COLO668 (cell line): ENCODE data around the gene IL11RA.

Source experiments
- DNase-seq: peaks from one replicate; lab custom pipeline; 2025; ENCODE audit not compliant: unreplicated experiment; lab: John Stamatoyannopoulos, UW

The IL11RA gene

DNA sequence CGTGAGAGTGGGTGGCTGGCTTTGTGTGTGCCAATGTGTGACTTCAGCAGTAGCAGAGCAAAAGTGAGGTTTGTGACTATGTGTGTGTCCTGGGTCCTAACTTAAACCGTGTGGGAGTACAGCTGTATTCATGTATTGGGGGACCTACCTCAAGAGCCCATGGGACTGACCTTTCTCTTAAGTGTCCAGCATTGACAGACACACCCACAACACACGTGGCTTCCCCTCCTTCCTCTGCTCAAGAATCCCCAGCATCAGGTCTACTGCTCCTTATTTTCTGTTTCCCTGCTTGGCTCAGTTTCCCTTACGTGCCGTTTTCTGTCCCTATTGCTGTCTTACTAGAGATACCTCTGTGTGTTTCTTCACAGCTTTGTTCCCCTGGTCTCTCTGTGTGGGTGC lies 616 bp downstream of the IL11RA start:
- no peak for DNase-seq

DNA sequence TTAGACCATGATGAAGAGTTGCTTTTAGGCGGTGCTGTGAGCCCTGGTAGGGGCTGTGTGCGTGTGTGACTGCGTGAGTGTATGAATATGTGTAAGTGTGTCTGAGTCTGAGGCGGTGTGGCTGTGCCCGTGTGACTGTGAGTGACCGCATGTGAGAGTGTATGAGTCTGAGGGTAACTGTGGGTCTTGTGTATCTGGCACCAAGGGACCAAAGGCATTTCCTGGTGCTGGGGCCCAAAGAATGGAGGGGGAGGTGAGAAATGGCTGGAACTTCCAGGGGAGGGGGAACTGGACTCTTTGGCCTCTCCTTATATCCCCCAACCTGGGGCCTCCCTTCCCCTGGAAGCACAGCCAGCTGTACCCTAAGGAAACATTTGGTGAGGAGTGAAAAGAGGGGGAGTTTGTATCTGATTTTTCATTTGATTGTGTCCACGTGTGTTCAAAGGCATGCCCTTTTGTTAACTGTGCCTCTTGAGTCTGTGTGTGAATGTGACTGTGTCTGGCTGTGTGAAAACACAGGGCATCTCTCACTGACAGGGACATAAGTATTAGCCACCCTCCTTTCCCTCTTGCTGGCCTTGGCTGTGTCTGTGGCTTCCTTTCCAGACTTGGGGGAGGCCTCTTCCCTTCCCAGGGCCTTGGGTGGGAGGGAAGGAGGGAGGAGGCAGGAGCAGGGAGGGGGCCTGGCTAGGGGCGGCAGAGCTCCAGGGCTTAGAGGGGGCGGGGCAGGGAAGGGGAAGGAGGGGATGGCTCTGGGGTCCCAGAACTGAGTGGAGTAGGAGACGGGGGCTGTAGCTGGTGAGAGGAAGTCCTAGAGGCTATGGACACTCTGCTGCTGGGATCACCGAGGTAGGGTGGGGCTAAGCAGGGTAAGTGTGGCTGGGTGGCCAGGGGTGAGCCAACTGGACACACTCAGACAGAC lies 1.4 kb downstream of the IL11RA start:
- no peak for DNase-seq

DNA sequence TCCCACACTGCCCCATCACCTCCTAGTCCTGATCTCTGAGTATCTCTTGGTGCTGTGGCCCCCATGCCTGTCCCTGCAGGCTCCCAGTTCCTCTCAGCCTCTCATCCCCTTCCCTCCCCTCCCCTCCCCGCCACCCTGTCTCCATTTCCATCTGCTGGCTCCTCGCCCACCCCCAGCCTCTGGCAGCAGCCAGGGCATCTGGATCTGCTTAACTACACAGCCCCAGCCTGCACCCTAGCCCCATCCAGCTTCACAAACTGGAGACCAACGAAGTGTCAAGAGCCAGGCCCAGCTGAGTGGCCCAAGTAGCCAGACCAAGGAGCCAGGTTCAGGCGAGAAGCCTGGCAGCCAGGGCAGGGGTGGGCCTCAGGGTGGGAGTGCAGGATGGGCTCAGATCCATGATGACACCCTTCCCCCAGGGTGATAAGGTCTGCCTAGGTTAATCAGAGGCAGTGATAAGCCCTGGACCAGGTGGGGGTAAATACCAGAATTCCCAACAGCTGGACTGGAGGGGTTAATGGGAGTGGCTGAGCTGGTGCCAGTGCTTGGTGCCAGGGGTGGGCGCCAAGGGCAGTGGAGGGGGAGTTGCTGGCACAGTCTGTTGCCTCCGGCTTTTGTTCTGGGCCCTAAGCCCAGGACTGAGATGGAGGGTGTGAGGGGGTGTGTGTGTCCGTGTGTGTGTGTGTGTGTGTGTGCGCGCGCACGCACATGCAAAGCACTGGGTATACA lies 2.5 kb downstream of the IL11RA start:
- no peak for DNase-seq

DNA sequence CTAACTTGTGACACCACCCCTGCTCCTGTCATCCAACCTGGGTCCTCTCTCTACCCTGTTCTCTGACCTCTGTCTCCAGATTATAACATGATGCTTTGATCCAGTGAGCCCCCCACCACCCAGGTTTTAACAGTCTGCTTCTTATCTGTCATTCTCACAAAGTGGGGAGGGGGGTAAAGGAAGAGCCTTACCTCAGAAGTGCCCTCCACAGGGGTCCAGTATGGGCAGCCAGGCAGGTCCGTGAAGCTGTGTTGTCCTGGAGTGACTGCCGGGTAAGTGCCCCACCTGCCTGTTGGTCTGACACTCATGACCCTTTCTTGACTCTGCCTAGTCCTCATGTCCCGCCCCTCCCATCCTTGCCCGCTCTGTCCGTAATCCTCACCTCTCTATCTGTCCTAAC lies 3.4 kb downstream of the IL11RA start:
- no peak for DNase-seq

DNA sequence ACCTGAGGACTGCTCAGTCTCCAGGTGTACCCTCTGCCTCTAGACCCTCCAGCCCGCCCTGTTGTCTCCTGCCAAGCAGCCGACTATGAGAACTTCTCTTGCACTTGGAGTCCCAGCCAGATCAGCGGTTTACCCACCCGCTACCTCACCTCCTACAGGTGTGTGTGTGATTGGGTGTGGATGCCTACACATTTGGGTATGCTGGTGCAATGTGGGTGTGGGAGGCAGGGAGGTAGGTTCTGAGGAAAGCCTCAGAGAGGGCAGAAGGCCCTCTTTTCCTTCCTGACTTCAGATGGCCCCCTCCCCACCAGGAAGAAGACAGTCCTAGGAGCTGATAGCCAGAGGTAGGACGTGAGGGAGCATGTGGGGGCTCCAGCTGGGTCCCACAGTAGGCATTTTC lies 5.0 kb downstream of the IL11RA start:
- no peak for DNase-seq

DNA sequence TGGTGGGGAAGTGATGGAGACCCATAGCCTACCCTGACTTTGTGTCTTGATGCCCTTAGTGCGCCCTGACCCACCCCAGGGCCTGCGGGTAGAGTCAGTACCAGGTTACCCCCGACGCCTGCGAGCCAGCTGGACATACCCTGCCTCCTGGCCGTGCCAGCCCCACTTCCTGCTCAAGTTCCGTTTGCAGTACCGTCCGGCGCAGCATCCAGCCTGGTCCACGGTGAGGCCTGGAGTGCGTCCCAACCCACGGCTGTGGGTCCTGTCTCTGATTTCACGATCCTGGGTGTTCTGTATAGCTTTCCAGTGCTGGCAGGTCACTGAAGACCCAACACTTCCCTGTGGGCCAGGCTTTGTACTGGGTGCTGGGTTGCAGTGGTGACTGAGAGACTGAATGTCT lies 6.5 kb downstream of the IL11RA start:
- no peak for DNase-seq

DNA sequence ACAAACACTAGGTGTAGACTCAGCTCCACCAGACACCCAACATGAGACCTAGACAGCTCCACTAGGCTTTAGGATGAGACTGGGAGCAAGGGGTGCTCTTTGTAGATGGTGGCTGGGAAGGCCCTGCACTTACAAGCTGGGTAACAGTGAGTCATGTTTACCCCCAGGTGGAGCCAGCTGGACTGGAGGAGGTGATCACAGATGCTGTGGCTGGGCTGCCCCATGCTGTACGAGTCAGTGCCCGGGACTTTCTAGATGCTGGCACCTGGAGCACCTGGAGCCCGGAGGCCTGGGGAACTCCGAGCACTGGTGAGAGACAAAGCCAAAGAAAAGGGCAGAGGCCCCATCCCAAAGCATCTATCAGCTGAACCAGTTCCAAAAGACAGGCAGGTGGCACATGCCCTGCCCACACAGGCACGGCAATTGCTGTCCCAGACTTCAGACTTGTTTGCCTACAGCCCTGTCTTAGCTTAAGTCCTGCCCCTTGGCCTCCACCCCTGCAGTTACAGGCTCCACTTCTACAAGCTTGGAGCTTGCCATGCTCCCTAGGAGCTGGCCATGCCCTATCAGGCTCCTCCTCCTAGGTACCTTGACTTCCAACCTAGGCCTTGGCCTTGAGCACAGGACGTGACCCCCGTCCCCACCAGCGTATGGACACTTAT lies 7.7 kb downstream of the IL11RA start:
- DNase-seq = peak; percentile 86

DNA sequence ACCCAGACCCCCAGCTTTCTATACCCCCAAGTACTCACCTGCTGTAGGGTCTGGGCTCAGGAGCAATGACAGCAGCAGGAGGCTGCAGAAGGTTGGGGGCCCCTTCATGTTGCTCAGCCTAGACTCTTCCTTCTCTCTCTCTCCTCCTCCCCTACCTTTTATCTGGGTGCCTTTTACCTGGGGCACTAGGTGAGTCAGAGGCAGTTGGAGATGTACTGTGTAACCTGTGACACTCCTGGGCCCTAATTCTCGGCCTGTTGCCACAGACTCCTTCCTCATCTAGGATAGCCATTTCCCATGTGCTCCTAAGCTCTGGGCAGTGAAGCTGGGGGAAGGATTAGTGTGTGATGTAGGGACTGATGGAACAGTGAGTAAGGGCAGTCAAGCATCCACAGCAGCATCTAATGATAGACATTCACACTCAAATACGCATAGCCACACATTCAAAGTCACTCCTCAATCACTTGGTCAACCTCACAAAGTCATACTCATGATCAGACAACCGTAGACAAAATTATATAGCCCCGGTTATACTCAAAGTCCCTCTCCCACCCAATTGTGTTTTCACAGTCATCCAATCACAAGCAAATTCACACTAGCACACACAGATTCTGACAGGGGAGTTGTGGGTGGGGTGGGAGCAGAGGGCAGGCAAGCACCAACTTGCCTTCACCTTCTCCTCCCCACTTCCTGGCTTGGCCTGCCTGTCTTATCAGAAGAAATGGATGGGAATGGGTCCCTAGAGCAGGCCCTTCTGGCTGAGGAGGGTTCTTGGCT lies 10.7 kb downstream of the IL11RA start, which contains the start of gene CCL27:
TSS of gene CCL27 (minus strand) at position 132 of the 777 bp plus-strand sequence. CDS start at position 108, 24 bp downstream.
- no peak for DNase-seq

DNA sequence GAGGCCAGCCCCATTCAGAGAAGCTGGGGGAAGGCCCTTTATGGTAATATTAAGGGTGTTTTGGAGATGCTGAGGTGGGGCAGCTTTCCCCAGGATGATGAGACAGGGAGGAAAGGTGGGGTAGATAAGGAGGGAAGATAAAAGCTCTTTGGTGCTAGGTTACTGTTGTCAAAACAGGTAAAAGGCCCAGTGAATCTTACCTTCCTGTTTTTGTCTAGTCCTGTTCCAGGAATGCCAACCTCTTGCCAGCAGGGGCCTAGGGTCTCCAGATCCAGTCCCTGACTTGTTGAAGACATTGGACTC lies 11.3 kb downstream of the IL11RA start:
- DNase-seq = no peak

DNA sequence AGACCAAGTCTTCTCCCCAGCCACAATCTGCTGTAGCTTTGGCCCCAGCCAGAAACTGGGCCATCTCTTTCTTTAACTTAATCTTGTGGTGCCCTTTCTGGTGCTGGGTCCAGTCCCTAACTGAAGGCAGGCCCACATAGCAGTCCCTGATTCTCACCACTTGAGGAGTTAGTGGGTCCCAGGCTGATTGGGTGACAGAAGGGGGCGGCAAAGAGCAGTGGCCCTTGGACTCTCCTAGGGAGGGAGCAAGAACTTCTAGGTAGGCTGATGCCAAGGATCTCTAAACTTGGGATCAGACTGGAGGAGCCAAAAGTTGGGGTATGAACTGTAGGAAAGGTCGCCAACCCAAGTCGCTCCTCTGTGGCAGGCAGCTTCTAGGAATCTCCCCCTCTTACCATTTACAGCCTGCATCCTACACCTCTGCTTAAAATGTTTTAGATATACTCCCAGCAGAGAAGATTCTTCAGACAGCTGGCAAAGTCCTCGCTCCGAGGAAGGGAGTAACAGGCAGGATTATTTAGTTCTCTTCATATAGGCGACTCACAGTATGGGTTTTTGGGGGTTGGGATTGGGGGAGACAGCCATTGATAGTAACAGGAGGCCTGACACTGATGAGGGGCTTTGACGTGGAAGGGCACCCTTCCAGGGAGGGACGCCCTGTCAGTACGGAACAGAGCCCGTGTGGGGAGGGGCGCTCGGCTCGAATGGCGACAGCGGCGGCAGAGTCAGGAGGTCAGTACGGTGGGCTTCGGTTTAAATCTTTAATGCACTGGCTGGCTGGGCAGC lies 12.5 kb downstream of the IL11RA start:
- DNase-seq = peak; percentile 67

DNA sequence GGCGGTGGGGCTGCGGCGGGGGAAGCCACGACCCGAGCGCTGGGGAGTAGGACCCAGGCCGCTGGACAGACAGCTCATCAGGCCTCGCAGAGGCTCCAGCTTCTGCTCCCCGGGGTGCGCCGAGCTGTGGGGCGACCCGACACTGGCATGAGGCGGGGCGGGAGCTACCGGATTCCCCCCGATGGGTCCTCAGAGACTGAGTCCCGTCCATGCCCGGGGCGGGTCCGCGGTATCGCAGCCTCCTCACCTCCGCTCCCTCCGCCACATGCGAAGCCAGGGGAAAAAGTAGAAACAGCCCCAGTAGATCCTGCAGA lies 13.0 kb downstream of the IL11RA start:
- DNase-seq = no peak

DNA sequence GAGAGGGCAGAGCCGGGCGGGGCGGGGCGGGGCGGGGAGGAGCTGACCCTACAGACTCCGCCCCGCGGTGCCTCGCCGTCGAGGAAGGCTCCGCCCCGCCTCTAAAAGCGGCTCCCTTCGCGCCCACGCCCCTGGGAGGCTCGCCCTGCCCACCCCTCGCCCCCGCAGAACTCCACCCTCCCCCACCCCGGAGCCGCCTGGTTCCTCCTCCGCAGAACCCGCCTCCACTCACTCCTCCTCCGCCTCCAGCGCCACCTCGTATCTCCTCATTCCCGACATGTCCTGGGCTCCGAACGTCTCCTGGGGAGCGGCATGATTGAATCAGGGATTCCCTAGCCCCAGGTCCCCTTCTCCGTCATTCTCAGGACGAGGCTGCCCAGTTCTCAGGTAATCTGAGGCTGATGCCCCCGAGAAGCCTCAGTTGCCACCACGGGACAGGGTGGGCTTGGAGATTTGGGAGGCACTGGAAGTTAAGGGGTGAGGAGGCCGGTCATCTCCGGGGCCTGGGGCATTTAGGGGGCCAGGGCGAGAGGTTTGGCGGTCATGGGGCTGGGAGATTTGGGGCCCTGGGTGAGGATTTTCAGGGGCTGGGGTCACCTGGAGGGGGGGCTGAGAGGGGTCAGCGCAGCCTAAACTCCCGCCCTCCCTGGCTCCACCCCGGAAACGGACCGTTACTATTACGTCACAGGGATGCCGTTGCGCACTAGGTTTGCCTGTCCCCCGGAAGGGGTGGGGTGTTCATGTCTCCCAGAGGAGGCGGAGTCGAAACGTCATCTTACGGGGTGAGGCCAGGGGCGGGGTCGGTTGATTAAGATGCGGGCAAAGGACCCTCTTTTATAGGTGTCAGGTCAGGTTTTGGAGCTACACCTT lies 13.6 kb downstream of the IL11RA start:
- peak; percentile 92 for DNase-seq

DNA sequence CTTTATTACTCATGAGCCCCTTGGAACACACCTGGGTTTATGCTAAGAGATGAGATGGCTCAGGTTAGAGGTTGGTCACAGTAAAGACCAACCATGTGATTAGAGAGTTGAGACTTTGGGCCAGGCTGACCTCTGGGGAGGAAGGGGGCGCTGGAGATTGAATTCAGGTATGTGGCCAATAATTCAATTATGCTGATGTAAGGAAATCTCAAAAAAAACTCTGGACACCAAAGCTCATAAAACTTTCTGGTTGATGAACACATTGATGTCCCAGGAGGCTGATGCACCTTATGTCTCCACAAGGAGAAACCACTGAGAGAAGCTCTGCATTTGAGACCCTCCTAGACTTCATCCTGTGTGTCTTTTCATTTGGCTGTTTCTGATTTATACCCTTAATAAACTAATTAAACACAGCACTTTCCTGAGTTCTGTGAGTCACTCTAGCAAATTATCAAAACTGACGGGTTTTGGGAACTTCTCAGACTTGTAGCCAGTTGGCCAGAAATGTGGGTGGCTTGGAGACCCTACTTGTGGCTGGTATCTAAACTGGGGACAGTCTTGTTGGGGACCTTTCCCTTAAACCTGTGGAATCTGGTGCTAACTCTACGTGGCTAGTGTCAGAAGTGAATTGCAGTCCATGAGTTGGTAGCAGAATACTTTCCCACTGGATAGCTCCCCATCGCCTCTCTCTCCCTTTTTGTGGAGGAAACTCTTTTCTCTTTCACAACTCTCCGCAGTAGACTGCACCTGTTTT lies 18.0 kb downstream of the IL11RA start:
- DNase-seq = no peak

DNA sequence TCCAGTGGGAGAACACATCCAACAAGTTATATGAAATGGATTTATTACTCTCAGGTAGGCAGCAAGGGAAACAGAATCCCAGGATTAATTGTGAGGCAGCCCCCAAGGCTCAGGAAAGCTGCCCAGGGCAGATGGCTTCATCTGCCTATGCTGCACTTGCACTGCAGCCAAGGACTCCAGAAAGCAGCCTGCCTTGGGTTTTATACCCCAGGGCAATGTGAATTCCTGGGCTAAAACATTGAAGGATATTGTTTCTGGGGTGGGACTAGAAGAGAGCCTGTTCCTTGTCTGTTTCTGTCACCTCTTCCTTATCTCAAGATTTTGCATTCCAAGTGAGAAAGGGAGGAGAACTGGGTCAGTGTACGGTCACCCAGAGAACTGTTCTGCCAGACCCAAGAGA lies 19.3 kb downstream of the IL11RA start:
- DNase-seq = no peak

DNA sequence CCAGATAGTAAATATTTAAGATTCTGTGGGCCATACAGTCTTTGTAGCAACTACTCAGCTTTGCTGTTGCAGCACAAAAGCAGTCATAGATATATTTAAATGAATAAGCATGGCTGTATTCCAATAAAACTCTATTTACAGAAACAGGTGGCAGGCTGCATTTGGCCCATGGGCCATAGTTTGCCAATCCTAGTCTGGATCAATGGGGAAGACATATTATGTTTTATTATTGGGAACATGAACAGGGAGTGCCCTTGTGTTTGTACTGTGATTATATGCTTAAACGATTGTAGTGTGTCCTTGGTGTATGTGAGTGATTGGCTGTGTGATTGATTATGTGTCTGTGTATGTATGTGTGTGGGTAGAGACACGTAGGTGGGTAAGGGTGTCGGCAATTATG lies 22.5 kb downstream of the IL11RA start:
- no peak for DNase-seq

DNA sequence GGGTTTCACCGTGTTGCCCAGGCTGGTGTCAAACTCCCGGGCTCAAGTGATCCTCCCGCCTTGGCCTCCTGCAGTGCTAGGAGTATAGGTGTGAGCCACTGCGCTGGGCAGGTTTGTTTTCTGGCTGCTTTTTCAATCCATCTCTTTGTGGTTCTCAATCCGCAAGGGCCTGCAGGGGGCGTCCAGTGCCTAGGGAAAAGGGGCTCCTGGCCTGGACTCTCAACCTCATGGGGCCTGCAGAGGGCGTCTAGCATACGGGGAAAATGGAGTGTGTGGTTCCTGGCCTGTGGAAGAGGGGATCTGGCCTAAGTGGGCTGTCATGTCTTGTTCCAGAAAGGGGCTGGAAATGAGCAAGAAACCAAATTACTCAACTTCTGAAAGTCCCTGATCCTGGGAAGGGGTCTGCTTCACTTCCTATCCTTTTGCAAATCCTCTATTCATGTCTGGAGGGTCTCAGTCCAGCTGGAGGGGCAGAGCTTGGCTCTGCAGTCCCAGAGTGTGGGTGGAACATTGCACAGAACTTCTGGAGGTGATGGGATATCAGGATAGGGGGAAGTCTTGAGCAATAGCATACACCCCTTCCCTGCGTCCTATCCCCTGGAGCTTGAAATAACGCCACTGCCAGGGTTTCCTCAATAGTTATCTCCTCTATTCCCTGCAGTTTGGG lies 23.2 kb downstream of the IL11RA start:
- DNase-seq = peak; percentile 90

DNA sequence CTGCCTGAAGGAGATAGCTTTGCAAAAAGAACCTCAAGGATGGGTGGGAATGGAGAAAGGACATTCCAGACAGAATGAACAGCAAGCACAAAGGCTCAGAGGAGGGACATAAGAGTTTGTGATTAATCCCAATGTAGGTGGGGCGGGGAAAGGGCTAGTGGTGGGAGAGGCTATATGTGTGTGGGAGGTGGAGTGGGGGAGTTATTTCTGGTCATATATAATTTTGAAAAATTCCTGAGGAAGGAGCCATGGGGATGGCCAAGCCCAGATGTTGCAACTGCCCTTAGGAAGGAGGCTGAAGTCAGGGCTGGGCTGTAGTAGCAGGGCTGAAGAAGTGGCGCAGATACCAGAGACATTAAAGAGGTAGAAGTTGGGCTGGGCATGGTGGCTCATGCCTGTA lies 23.9 kb downstream of the IL11RA start:
- DNase-seq = no peak

DNA sequence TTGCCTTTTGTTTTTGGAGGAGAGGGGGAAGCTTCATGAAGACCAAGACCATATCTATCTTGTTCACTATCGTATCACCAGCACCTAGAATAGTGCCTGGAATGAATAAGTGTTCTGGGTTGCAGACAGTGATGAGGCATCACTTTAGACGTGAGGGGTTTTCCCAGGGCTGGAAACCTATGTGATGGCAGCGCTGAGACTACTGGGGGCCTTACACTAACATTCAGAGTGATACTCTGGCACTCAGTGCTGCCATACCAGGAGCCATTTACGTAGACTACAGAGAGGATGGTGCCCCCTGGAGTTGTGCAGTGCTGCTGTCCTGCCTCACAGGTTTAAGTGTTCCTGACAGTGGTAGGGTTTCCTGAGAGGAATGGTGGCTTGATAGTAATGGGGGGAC lies 32.2 kb downstream of the IL11RA start:
- DNase-seq = no peak
